CD4-positive, alpha-beta T cell treated with Interleukin-6 at 100 ng/mL for 8 hours (primary cell): ENCODE results near the gene CEACAM3.

Experiments used
- DNase-seq: peaks from one replicate; pipeline ENCODE4 v3.0.0-alpha.2; 2020; ENCODE audit warnings: mixed read lengths, low spot score

CEACAM3 gene

GRCh38 chr19:41845001-41845050, 48.4 kb downstream of the CEACAM3 start, which contains the start of gene DMRTC2:
Gene DMRTC2 (plus strand): TSS chr19:41845042. CDS start chr19:41847429, 2,387 bp downstream.
- DNase-seq, result no peak

GRCh38 chr19:41845051-41845590, 48.7 kb downstream of the CEACAM3 start:
- no peak for DNase-seq

GRCh38 chr19:41847351-41848105, 51.1 kb downstream of the CEACAM3 start:
- DNase-seq, result no peak

DNA sequence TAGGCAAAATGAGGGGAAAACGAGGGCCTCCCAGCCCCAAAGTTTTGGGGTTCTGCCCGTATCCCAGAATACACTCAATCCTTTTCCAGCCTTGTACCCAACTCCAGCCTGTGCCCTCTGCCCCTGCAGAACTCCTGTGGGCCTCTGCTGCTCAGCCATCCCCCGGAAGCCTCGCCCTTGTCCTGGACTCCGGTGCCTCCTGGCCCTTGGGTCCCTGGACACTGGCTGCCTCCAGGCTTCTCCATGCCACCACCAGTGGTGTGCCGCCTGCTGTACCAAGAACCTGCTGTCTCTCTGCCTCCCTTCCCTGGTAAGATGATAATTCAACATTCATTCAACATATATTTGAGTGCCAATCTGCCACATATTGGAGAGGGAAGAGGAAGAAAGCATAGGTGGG, 52.3 kb downstream of the CEACAM3 start:
- DNase-seq, result no peak

GRCh38 chr19:41849067-41849466, 52.7 kb downstream of the CEACAM3 start:
- DNase-seq, result no peak

DNA sequence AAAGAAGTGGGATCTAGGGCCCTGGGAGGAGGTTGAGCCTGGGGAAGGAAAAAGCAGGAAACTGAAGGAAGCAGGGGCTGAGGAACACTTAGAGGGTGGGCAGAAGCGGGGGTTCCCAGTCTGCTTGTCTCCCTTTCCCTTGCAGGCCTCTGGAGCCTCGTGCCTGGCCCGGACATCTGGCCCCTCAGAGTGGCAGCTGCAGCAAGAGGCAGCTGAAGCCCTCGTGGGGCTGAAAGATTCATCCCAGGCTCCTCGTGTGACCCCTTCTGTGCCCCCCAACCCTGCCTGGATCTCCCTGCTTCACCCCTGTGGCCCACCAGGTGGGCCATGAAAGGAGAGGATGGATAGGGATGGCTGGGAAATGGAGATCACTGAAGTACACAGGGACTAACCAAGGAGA, 54.0 kb downstream of the CEACAM3 start:
- no peak for DNase-seq

- DNase-seq, result no peak
These were observed 55.1 kb downstream of the CEACAM3 start for GRCh38 chr19:41851456-41851855.

DNA sequence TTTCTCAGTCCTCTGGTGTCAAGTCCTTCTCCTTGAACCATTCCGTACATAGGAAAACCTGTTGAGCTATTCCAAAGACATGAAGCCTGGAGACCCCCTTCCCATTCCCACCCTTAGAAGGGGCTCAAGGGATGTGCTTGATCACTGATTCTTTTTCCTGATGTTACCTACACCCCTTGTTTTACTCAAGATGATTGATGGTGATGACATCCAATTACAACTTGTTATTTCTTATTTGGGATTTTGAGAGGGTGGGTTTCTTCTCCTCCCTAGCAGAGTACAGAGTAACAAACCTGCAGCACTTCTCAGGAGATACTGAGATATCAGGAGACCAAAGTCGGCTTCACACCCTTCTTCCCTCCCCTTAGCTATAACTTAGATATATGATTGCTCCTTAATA, 57.0 kb downstream of the CEACAM3 start:
- no peak for DNase-seq

DNA sequence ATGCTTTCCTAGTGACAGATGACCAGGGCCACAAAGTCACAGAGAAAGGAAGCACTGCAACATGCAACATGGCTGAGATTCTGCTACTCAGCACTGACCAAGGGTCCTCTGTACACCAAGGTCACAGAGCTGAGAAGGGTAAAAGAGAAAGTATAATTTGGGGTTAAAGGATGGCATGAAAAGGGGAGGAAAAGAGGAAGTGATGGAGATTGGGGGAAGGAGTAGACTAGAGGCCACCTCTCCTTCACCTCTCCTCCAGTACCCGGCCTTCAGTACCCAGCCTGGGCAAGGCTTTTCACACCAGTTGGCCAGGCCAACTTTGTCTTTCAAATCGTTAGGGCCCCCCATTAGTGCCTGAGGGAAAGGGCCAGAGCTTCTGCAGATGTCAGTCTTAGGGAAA, 57.4 kb downstream of the CEACAM3 start:
- no peak for DNase-seq

- no peak for DNase-seq
These were observed 62.8 kb downstream of the CEACAM3 start for GRCh38 chr19:41859213-41859617.

- DNase-seq, result peak; percentile 98
These were observed 63.4 kb downstream of the CEACAM3 start, which contains the start of gene RPS19 for GRCh38 chr19:41859618-41860418. Gene RPS19 (plus strand): TSS chr19:41860255. CDS start chr19:41860775, 520 bp downstream.

DNA sequence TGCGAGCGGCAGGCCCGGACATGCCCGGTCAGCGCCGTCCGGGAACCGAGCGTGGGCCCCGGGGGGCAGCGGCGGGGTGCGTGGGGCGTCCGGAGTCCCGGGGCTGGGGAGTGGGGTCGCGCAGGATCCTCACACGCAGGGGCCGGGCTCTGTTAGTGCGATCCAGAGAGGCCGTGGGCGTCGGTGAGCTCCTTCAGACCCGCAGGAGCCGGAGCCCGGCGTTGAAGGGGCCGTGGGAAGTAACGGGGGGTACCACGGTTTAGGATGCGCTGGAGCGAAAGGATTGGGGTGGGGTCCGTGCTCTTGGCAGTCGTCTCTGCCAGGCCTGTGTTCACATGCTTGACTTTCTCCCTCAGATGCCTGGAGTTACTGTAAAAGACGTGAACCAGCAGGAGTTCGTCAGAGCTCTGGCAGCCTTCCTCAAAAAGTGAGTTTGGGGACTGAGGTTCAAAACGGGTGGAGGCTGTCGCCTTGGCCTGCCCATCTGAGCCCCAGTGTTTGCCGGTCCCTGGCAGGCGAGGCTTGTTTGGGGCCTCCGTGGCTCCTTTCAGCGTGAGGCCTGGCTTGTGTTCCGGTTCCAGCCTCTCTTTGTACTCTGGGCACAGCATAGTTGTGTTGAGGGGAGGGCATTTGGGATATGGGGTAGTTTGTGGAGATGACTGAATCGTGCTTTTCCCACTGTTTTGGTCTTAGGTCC, 64.2 kb downstream of the CEACAM3 start:
- no peak for DNase-seq
